Measurements from ENCODE around the gene BCL2L12. TPM values are rescaled to one million over a fixed set of nuclear protein-coding genes. Genes with fewer than 3 reads are reported as not detected.

Gene BCL2L12
- total RNA-seq, 4 donors from 2014 or later, result 3.6 to 9.2 (median 5.9) TPM

- no peak for TF ChIP-seq CTCF (IDR thresholded peaks at IDR 0.05)
- no peak for DNase-seq (ENCODE audit: low spot score)
- no peak for ATAC-seq (ENCODE audit: low FRiP score)
Measured at GRCh38 chr19:49652551-49653465, 12.9 kb upstream of the BCL2L12 start.

GRCh38 chr19:49653466-49653806, 12.3 kb upstream of the BCL2L12 start:
- TF ChIP-seq CTCF (IDR thresholded peaks at IDR 0.05), result no peak
- DNase-seq (ENCODE audit: low spot score), result no peak
- no peak for ATAC-seq (ENCODE audit: low FRiP score)

- no peak for ATAC-seq (ENCODE audit: low FRiP score)
- TF ChIP-seq CTCF (IDR thresholded peaks at IDR 0.05), result no peak
- DNase-seq (ENCODE audit: low spot score), result no peak
Measured at GRCh38 chr19:49654581-49654980, 11.2 kb upstream of the BCL2L12 start.

- no peak for TF ChIP-seq CTCF (IDR thresholded peaks at IDR 0.05)
- no peak for DNase-seq (ENCODE audit: low spot score)
- no peak for ATAC-seq (ENCODE audit: low FRiP score)
Measured at GRCh38 chr19:49655570-49656455, 9.9 kb upstream of the BCL2L12 start.

- no peak for ATAC-seq (ENCODE audit: low FRiP score)
- no peak for DNase-seq (ENCODE audit: low spot score)
- TF ChIP-seq CTCF (IDR thresholded peaks at IDR 0.05), result no peak
Measured at GRCh38 chr19:49656456-49657109, 9.2 kb upstream of the BCL2L12 start.

GRCh38 chr19:49657493-49658138, 8.1 kb upstream of the BCL2L12 start:
- no peak for DNase-seq (ENCODE audit: low spot score)
- TF ChIP-seq CTCF (IDR thresholded peaks at IDR 0.05), result no peak
- ATAC-seq (ENCODE audit: low FRiP score), result no peak
